Type B pancreatic cell (in vitro differentiated cells): ENCODE results near the gene MSL3. TPM values are rescaled to one million over a fixed set of nuclear protein-coding genes. Genes with fewer than 3 reads are reported as not detected.

ENCODE experiments used
- DNase-seq: peaks from one replicate; pipeline ENCODE4 v3.0.0; 2021; ENCODE audit warnings: mixed read lengths; ENCODE audit not compliant: unreplicated experiment; ENCODE audit errors: extremely low spot score
- H3K27ac Mint-ChIP-seq: 2 replicates; pipeline ENCODE4 v1.8.0; 2021; ENCODE audit warnings: mild to moderate bottlenecking, mixed read lengths
- H3K27me3 Mint-ChIP-seq: 2 replicates; pipeline ENCODE4 v1.8.0; 2021; ENCODE audit warnings: mixed read lengths
- H3K36me3 Mint-ChIP-seq: 2 replicates; pipeline ENCODE4 v1.8.0; 2021; ENCODE audit warnings: mixed read lengths
- H3K4me1 Mint-ChIP-seq: one replicate; pipeline ENCODE4 v1.8.0; 2021; ENCODE audit warnings: mixed read lengths; ENCODE audit not compliant: unreplicated experiment
- H3K4me3 Mint-ChIP-seq: 2 replicates; pipeline ENCODE4 v1.8.0; 2021; ENCODE audit warnings: mild to moderate bottlenecking, mixed read lengths
- H3K9me3 Mint-ChIP-seq: 2 replicates; pipeline ENCODE4 v1.8.0; 2021; ENCODE audit warnings: mixed read lengths
- CTCF ChIP-seq: fragments of 200-600 bp; sonication (generic); conservative IDR thresholded peaks from 2 replicates; pipeline ENCODE4 v1.5.0; 2021; ENCODE audit warnings: antibody characterized with exemption, mild to moderate bottlenecking
- total RNA-seq: library from RNA; stranded (reverse); gene quantifications from 2 replicates; pipeline ENCODE4 v1.2.1, GENCODE V29; 2021; ENCODE audit warnings: low replicate concordance

Gene MSL3
- total RNA-seq, 1 donor from 2014 or later: 24.5 TPM

GRCh38 chrX:11792461-11793421 lies 34.7 kb downstream of the MSL3 start:
- Mint-ChIP-seq H3K4me1 (no peaks in the 10 kb centered on the region), H3K27me3 (peaks cover 3% of the 10 kb centered on the region), H3K36me3 (no peaks in the 10 kb centered on the region), H3K4me3 (no peak overlapping the region), H3K27ac (no peak overlapping the region), H3K9me3 (no peaks in the 10 kb centered on the region)
- no peak for TF ChIP-seq CTCF
- DNase-seq: no peak

DNA sequence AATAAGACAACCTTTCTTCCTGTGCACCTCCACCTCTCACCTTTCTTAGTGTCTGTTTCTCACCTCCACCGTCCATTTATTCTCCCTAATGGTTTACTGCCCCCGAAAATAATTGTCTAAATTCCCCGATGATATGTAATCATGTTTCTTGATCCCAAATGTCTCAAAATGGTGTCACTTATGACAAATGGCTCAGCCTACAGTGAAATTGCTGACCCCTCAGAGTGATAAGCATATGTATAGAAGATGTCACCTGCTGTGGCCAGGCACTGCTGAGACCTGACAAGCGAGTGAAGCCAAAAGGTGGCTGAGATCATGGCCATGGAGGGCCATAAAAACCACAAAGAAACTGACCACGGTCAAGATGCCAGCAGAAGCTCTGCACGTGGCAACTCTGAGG lies 35.7 kb downstream of the MSL3 start:
- H3K27ac Mint-ChIP-seq: no peak overlapping the region
- DNase-seq: no peak
- no peaks in the 10 kb centered on the region for H3K4me1 Mint-ChIP-seq
- H3K9me3 Mint-ChIP-seq: no peaks in the 10 kb centered on the region
- TF ChIP-seq CTCF: no peak
- no peaks in the 10 kb centered on the region for H3K36me3 Mint-ChIP-seq
- H3K27me3 Mint-ChIP-seq: peaks cover 3% of the 10 kb centered on the region
- H3K4me3 Mint-ChIP-seq: no peak overlapping the region

GRCh38 chrX:11813341-11813740 lies 55.3 kb downstream of the MSL3 start:
- Mint-ChIP-seq H3K27ac (no peak overlapping the region), H3K4me1 (no peaks in the 10 kb centered on the region), H3K9me3 (no peaks in the 10 kb centered on the region), H3K36me3 (no peaks in the 10 kb centered on the region), H3K4me3 (no peak overlapping the region), H3K27me3 (no peaks in the 10 kb centered on the region)
- no peak for TF ChIP-seq CTCF
- no peak for DNase-seq

Other genes with a start within 250 kb of the MSL3 start
- gene ARHGAP6, start 92.3 kb upstream of the MSL3 start, total RNA-seq: 8.0 and 10.1 TPM in 2 replicates